SIG-M5 treated with dmso at 0.1 percent for 504 hours (cell line): ENCODE results near the gene SLC8A1.

Experiments
- DNase-seq: peaks from one replicate; lab custom pipeline; 2025; ENCODE audit not compliant: unreplicated experiment; lab: John Stamatoyannopoulos, UW

Gene SLC8A1

GRCh38 chr2:40248294-40248693 lies 203.6 kb downstream of the SLC8A1 start:
- no peak for DNase-seq

DNA sequence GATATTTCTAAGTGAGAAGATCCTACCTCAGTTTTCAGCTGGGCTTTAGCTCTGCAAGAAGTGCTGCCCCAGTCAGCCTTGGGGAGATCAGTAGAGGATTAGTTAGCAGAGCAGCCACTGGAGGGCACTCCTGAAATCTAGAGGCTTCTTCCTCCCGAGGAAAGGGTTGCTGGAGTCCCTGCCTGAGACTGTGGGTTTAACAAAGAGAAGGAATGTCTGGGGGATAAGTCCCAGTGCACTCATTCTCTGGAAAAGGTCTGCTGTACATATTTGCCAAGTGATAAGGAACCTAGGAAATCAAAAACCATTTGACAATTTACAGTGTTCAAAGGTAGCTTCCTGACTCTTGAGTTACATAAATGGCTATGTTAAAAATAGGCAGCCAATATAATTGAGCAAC lies 207.2 kb downstream of the SLC8A1 start:
- DNase-seq, result peak; percentile 73

GRCh38 chr2:40244251-40244650 lies 207.6 kb downstream of the SLC8A1 start:
- no peak for DNase-seq

DNA sequence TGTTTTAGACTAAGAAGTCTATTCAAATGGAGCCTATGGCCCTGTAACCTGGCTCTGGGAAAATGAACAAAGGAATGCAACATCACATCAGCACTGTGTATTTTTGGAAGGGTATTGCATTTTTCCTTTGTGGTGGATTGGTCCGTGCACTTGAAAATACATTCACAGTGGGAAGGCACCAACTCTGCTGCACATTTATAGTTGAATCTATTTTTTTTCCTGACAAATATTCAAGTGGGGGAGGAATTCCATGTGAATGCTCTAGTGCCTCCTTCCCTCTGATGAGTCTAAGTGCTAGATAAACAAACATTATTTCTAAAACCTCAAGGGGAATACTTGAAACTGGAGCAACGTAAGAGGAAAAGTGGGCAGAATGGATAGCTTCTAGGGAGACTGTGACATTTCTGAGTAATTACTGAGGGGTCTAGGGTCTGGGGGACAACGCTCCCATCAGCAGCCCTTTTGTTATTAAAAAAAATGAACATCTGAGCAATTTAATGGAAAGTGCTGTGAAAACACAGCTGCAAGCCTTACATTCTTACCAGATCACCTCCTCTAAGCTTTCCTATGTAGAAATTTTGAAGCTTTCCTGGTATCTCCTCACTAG lies 208.2 kb downstream of the SLC8A1 start:
- DNase-seq, result no peak

DNA sequence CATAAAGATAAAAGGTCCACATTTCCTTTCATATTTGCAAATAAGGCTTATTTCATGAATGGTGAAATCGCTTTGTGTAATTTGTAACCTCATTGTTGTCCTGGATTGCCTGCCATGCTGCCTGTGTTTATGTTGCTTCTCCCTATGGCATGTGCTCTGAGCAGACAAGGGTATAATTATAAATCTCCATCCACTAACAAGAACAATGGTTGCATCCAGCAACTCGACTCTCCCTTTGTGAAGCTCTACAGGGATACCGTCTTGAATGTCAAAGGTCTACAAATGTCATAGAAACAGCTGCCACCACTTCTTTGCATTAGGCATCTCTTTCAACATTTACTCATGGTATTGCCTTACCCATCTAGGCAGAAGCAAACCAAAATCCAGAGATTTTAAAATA lies 209.6 kb downstream of the SLC8A1 start:
- DNase-seq, result no peak

- DNase-seq, result no peak
Observed at GRCh38 chr2:40240070-40240469, 211.8 kb downstream of the SLC8A1 start.

GRCh38 chr2:40230707-40231432 lies 221.0 kb downstream of the SLC8A1 start:
- DNase-seq, result no peak

DNA sequence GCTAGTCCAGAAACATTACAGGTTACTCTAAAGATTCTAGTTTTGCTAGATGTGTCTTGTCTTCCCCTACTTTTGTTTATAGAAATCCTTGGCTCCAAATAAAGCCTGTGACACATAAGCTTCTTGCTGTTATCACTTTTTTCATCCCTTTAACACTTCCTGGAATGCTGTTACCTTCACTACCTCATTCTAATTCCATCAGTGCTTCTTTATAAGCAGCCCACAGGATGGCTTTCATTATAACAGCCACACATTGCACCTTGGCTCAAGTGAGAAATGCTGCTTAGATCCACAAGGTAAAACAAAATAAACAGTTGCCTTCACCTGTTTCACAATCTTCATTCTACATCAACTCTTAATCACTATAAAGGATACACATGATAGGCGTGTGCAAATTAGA lies 221.7 kb downstream of the SLC8A1 start:
- DNase-seq, result no peak

DNA sequence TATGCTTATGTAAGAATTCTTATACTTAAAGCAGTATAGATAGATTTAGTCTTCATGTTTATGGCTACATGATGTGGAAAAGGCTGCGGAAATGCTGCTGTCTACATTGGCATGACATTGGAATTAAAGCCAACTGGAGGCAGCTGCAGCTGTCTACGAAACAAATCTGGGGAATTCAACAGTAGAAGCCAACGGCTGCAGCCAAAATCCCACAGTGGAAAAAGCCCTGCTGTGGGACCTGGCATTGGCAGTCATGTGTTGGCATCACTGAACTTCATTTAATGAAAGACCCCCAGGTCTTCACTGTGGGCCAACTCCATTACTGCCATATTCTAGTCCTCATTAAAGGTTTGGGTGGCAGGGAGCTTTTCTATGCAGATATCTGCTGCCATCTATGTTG lies 223.6 kb downstream of the SLC8A1 start:
- DNase-seq, result no peak

GRCh38 chr2:40227210-40227609 lies 224.7 kb downstream of the SLC8A1 start:
- DNase-seq, result no peak

DNA sequence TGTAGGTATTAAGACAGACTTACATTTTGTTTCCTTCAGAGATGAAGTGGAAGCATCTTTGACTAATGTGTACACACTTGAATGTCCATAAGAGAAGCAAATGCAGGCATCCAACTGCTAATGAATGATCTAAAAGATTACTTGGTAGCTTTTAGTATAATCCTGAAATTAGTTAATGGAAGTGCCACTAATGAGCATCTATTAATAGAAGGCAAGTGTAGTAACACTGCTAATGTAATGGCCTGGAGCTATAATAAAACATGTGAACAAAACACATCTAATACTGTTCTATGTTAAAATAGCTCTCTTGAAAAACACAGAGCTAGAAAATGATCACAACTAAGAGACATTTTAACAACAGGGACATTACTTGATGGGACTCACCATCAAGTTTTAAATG lies 225.3 kb downstream of the SLC8A1 start:
- DNase-seq, result no peak

DNA sequence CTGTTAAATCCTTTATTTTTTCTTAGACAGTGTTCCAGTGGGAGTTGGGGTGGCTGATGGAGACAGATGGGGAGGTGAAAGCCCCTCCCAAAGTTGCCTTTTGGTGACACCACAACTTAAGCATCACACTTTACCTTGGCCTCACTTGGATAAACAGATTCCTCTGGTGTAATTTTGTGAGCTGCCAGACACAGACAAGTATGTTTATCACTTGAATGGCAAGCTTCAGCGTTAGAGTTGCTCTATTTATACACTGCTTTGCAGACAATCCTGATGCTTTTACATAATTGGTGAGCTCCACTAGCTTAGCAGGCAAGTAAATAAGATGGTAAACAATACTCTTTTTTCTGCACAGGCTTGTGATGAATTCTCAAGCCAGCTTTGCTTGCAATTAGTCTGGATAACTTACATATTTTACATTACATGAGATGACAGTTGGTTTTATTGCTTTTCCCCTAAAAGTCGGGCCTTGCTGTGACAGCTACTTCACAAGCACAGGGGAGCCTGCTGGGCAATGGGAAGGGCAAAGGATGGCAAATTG lies 226.2 kb downstream of the SLC8A1 start:
- no peak for DNase-seq

- no peak for DNase-seq
Observed at GRCh38 chr2:40224318-40224717, 227.6 kb downstream of the SLC8A1 start.

GRCh38 chr2:40220177-40220925 lies 231.5 kb downstream of the SLC8A1 start:
- peak; percentile 72 for DNase-seq

DNA sequence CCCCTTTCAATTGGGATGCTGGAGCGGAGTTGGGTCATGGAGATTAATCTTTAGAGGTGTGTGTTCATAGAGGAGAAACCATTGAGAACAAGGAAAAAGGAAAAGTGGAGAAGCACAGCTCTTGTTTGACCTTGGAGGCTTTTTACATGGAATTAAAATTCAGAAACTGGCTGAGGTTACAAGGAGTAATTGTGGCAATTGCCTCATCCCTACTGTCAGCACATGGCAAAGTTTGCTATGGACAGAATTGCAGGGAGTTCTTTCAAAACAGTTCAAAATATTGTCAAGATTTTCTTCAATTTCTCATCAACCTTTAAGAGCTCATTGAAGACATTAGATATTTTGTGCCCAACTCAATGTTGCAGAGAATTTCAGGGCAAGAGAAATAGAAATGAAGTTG lies 232.7 kb downstream of the SLC8A1 start:
- DNase-seq, result no peak

GRCh38 chr2:40218679-40219078 lies 233.2 kb downstream of the SLC8A1 start:
- DNase-seq, result no peak

DNA sequence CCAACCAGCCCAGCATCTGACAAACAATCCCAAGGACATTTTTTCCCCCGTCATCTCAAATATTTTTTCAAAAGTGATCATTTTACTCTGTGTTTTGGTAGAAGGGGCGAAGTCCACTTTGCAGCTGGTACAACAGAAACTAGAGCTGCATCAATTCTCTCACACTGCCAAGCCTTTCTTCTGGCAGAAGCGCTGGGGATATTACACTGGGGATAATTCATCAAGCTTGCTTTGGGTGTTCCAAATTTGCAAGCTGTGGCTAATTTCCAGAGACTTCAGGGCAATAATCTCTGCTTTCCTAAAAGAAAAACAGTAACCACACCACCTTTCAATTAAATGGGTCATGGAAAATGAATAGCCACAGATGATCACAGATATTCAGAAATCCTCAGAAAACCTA lies 238.3 kb downstream of the SLC8A1 start:
- DNase-seq, result no peak

- peak; percentile 23 for DNase-seq
Observed at GRCh38 chr2:40213071-40213470, 238.8 kb downstream of the SLC8A1 start.

GRCh38 chr2:40210968-40211353 lies 240.9 kb downstream of the SLC8A1 start:
- no peak for DNase-seq

- DNase-seq, result no peak
Observed at GRCh38 chr2:40210344-40210967, 241.4 kb downstream of the SLC8A1 start.

- DNase-seq, result no peak
Observed at GRCh38 chr2:40209761-40210160, 242.1 kb downstream of the SLC8A1 start.

DNA sequence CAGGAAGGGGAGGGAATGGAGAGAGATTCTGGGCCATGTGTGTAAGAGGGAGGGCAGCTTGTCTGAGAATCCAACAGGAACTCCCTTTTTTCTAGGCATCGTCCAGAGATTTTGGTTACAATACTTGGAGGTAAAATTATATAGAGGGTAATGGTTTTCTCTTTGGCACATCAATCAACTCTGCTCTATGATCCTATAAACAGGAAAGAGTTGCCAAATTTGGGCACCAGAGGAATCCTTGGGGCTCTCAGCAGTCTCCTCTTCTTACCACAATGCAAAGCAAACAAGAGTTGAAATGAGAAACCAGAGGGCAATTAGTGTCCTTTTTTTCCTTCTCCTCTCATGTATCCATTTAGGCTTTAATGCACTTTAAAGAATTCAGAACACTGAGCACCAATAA lies 243.4 kb downstream of the SLC8A1 start:
- no peak for DNase-seq
